GM21528 (cell line): ENCODE data around the gene RNF40.
"Not testable (repeated sequence)": the region's sequence is repeated elsewhere in the genome, so short reads cannot be mapped to it uniquely, and the experiment has no call there.

Experiments
- ATAC-seq: cut with Tn5 transposase; IDR thresholded peaks from one replicate; pipeline ENCODE4 v1.9.1; 2021; ENCODE audit warnings: mild to moderate bottlenecking, moderate library complexity; ENCODE audit not compliant: unreplicated experiment, low FRiP score

The RNF40 gene

DNA sequence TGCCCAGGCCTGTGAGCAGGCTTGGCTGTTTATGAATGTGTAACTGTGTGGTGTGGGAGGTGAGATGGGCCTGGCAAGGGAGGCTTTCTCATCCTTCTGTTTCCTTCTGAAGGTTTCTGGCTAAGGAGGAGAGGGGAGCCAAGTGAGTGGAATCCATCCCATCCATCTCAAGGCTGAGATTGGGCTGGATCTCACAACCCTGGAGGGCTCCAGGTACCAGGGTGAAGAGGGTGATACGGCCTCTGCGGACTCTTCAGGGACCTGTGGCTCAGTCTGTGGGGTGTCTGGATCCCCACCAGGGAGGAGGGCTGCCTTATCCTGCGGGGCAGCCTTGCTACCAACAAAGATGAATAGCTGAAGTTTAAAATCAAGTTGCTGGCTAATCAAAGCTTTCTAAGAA lies 17.9 kb downstream of the RNF40 start:
- no peak for ATAC-seq

DNA sequence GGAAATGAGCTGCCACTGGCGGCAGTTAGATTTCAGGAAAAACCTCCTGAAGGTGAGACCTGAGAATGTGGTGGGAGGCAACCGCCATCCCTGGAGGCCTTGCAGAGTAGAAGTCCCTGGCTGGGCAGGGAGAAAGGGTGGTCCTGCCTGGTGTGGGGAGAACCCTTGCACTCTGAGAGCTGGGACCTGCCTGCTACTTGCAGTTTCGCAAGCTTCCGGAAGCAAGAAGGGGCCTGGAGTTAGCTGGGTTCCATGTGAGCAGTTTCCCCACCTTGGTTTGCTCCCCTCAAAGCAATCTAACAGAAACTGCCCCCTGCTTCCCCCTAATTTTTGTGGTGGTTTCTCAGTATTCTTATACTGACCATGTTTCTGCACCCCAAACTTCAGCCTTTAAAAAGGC lies 18.4 kb downstream of the RNF40 start:
- no peak for ATAC-seq

DNA sequence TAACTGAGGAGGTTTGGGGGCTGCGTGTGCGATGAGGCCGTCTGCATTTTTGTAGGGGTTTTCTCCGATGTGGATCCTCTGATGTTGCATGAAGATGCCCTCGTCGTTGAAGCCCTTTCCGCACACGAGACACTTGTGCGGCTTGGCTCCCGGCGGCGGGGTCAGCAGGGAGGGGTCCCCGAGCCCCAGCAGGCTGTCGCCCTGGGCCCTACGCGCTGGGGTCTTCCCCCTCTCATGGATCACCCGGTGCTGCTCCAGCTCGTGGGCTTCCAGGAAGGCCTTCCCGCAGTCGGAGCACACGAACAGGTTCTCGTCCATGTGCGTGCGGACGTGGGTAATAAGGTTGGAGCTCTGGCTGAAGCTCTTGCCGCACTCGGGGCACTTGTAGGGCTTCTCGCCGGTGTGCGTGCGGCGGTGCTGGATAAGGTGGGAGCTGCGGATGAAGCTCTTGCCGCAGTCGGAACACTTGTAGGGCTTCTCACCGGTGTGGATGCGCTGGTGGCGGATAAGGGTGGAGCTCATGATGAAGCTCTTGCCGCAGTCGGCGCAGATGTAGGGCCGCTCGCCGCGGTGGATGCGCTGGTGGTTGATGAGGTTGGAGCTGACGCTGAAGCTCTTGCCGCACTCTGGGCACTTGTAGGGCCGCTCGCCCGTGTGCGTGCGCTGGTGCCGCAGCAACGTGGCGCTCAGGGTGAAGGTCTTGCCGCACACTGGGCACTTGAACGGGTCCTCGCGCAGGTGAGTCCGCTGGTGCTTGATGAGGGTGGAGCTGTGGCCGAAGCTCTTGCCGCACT lies 20.6 kb downstream of the RNF40 start:
- ATAC-seq, result no peak

DNA sequence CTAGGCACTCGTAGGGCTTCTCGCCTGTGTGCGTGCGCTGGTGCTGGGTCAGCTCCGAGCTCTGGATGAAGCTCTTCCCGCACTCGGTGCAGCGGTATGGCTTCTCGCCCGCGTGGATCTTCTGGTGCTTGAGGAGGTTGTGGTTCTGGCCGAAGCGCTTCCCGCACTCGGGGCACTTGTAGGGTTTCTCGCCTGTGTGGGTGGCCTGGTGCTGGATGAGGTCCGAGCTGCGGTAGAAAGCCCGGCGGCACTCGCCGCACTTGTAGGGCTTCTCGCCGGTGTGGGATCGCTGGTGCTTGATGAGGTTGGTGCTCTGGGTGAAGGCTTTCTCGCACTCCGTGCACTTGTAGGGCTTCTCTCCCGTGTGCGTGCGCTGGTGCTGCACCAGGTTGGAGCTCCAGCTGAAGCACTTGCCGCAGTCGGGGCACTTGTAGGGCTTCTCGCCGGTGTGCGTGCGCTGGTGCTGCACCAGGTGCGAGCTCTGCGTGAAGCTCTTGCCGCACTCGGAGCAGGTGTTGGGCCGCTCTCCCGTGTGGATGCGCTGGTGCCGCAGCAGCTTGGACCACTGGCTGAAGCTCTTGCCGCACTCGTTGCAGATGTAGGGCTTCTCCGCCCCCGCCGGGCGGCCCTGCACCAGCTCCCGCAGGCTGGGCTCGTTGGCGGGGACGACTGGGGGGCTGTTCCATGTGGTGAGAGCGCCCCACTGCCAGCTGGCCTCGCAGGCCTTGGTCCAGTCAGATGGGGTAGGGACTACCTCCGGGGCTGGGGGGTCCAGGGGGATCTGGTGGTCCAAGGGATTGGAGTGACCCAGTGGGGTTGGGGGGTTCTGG lies 21.4 kb downstream of the RNF40 start:
- no peak for ATAC-seq

- no peak for ATAC-seq
Observed at GRCh38 chr16:30784215-30784614, 22.1 kb downstream of the RNF40 start.

GRCh38 chr16:30785126-30786106 lies 23.3 kb downstream of the RNF40 start:
- no peak for ATAC-seq

- ATAC-seq, result no peak
Observed at GRCh38 chr16:30786115-30786935, 24.2 kb downstream of the RNF40 start.

- ATAC-seq, result no peak
Observed at GRCh38 chr16:30786936-30787612, 25.0 kb downstream of the RNF40 start, which contains the start of gene ZNF629. ZNF629 (minus strand) TSS chr16:30787205; CDS start chr16:30784482, 2,723 bp downstream.

DNA sequence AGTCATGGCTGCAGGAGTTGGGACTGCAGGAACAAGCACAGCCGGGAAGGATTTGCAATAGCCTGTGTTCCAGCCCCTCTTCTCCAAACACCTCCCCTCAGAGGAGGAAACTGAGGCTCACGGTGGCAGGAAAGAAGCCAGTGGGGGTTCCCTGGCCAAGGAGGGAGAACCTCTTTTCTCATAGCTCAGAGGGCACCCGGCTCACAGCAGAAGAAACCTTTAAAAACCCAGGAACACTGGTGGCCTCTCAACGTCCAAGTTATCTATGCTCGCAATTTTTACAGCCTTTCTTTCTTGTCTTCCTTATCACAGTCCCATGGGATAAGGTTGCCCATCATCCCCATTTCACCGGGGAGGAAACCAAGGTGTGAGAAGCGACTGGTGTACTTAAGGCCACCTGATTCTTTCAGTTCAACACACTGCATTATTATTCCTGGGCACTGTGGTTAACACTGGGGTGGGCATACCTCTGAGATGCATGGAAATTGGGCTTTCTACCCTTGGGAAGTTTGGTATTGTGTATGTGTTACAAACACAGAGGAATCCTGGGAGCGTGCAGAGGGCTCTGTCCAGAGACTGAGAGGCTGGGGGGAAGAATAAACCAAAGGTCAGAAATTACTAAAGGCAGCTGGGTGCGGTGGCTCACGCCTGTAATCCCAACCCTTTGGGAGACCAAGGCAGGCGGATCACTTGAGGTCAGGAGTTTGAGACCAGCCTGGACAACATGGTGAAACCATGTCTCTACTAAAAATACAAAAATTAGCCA lies 25.7 kb downstream of the RNF40 start:
- ATAC-seq, result no peak

GRCh38 chr16:30793508-30794069 lies 31.5 kb downstream of the RNF40 start:
- ATAC-seq, result no peak

GRCh38 chr16:30794634-30795033 lies 32.5 kb downstream of the RNF40 start:
- no peak for ATAC-seq

GRCh38 chr16:30797670-30798309 lies 35.7 kb downstream of the RNF40 start:
- no peak for ATAC-seq

DNA sequence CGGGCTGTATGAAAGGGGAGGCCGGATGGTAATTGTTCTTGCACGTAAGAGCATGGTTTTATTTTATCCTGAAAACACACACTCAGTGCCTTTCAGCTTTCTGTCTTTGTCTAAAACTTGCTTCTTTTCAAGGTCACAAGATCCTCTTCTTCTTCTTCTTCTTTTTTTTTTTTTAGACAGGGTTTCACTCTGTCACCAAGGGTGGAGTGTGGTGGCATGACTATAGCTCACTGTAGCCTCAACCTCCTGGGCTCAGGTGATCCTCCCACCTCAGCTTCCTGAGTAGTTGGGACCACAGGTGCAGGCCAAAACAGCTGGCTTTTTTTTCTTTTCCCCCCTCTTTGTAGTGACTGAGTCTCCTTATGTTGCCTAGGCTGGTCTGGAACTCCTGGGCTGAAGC lies 40.8 kb downstream of the RNF40 start:
- no peak for ATAC-seq

- ATAC-seq, result no peak
Observed at GRCh38 chr16:30805056-30805369, 42.9 kb downstream of the RNF40 start.

GRCh38 chr16:30805370-30806169 lies 43.4 kb downstream of the RNF40 start:
- no peak for ATAC-seq

DNA sequence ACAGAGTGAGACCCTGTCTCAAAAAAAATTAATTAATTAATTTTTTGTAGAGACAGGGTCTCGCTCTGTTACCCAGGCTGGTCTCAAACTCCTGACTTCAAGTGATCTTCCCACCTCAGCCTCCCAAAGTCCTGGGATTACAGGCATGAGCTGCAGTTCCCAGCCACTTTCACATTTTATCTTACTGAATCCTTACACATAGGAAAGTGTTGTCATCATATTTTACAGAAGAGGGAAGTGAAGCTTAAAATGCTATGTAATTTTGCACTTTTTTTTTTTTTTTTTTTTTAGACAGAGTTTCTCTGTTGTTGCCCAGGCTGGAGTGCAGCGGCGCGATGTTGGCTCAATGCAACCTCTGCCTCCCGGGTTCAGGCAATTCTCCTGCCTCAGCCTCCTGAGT lies 46.0 kb downstream of the RNF40 start:
- ATAC-seq, result no peak

- ATAC-seq, result not testable (repeated sequence)
Observed at GRCh38 chr16:30808890-30809426, 46.8 kb downstream of the RNF40 start.
